Dedifferentiated amniotic fluid mesenchymal stem cell (primary cell): ENCODE measurements around the gene USP5.
A peak's percentile ranks its signal among the peaks of the same experiment; 100 is the strongest.

Experiments used
- DNase-seq: peaks from one replicate; pipeline ENCODE4 v3.0.0-alpha.2; 2016; ENCODE audit errors: extremely low spot score

Gene USP5

GRCh38 chr12:6912164-6912935 lies 60.4 kb downstream of the USP5 start:
- no peak for DNase-seq

DNA sequence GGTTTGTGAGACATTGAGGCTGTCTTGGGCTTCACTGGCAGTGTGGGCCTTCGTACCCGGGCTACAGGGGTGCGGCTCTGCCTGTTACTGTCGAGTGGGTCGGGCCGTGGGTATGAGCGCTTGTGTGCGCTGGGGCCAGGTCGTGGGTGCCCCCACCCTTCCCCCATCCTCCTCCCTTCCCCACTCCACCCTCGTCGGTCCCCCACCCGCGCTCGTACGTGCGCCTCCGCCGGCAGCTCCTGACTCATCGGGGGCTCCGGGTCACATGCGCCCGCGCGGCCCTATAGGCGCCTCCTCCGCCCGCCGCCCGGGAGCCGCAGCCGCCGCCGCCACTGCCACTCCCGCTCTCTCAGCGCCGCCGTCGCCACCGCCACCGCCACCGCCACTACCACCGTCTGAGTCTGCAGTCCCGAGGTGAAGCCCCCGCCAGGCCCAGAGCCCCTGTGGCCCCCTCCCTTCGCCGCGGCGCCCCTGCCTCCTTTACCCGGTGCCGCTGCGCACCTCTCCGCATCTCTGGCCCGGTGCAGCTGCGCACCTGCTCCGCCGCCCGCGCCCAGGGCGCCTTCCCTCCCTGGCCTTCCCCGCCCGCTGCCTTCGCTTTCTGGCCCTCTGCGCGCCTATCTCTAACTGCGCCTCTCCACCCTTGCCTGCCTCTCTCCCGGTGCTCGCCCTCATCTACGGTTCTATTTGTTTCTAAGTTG lies 62.4 kb downstream of the USP5 start, which contains the start of gene ENO2:
Gene ENO2, plus strand, starts transcription at position 335 of the 701 bp plus-strand sequence. CDS start 1,253 bp downstream, outside the sequence.
- peak; percentile 56 for DNase-seq

- DNase-seq = no peak
These were observed 63.2 kb downstream of the USP5 start for GRCh38 chr12:6914947-6915788.

DNA sequence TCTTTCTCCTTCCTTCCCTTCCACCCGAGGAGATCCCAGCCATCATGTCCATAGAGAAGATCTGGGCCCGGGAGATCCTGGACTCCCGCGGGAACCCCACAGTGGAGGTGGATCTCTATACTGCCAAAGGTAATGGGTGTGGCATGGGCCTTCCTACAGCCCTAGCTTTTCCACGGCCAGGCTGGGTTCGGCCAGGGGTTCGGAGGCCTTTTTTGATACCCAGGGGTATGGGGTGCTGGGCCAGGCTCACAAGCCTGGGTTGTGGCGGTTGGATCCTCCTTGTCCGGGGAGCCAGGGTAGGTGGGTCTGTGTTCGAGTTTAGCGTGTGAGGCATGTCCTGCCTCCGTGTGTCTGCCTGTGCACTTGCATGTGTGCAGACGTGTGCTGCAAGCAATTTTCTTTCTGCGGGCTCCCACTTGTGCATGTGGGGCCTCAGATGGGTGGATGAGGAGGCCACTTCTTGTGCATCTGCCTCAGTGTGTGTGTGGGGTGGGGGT lies 63.9 kb downstream of the USP5 start:
- DNase-seq = no peak
